Effector memory CD8-positive, alpha-beta T cell (primary cell): ENCODE results near the gene RAB6A.
"Not testable (repeated sequence)": the region's sequence is repeated elsewhere in the genome, so short reads cannot be mapped to it uniquely, and the experiment has no call there.

ENCODE experiments used
- ATAC-seq: fragments of 150-1000 bp; cut with Tn5 transposase; replicated peaks from 2 replicates; pipeline ENCODE4 v1.10.0; 2021; ENCODE audit warnings: mild to moderate bottlenecking, moderate library complexity
- DNase-seq, 3 experiments: peaks; one replicate each; pipeline ENCODE4 v3.0.0; 2021
- H3K27ac Mint-ChIP-seq, 2 donors: one replicate each; pipeline ENCODE4 v1.8.0; 2022; ENCODE audit warnings: mild to moderate bottlenecking in 2 of 2, mixed read lengths in 2 of 2, moderate library complexity in 2 of 2
- H3K27me3 Mint-ChIP-seq, 2 donors: one replicate each; pipeline ENCODE4 v1.8.0; 2022; ENCODE audit warnings: mixed read lengths in 2 of 2
- H3K36me3 Mint-ChIP-seq: one replicate; pipeline ENCODE4 v1.8.0; 2022; ENCODE audit warnings: mild to moderate bottlenecking, moderate library complexity, mixed read lengths; ENCODE audit not compliant: insufficient read depth
- H3K4me1 Mint-ChIP-seq, 2 donors: one replicate each; pipeline ENCODE4 v1.8.0; 2022; ENCODE audit warnings: low read depth in 2 of 2, mixed read lengths in 2 of 2
- H3K4me3 Mint-ChIP-seq, 2 donors: one replicate each; pipeline ENCODE4 v1.8.0; 2022; ENCODE audit warnings: mild to moderate bottlenecking in 2 of 2, mixed read lengths in 2 of 2, moderate library complexity in 2 of 2
- H3K9me3 Mint-ChIP-seq, 2 donors: one replicate each; pipeline ENCODE4 v1.8.0; 2022; ENCODE audit warnings: mixed read lengths in 2 of 2

The RAB6A gene

DNA sequence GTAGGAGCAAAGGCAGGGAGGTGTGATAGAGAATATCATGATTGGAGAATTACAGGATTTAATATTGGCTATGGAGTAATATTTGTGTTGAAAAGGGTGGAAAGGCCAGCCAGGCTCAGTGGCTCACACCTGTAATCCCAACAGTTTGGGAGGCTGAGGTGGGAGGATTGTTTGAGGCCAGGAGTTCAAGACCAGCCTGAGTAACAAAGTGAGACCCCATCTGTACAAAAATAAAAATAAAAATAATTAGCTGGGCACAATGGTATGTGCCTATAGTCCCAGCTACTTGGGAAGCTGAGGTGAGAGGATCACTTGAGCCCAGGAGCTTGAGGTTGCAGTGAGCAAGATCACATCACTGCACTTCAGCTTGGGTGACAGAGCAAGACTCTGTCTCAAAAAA, 24.6 kb upstream of the RAB6A start:
- H3K36me3 Mint-ChIP-seq, H3K27ac Mint-ChIP-seq, ATAC-seq, H3K4me1 Mint-ChIP-seq, H3K9me3 Mint-ChIP-seq, DNase-seq, H3K27me3 Mint-ChIP-seq: not testable (repeated sequence)
- peak overlapping the region in 1 of 2 donors; percentile 32 for H3K4me3 Mint-ChIP-seq

DNA sequence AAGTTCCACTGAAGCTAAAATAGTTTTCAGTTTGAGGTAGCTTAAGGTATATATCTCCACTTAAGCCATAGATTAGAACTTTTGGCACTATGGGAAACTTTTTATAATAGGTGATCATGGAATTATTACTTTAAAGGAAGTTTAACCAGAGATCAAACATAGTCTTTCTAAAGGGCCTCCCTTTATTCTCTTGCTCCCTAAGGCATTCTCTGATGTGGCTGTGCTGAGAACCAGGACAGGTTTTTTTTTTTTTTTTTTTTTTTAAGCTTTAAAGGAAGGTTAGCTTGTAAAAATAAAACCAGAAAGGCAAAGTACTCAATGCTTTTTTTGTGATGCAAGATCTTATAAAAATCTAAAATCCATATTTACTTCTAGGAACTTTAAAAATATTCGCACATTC, 23.9 kb upstream of the RAB6A start:
- Mint-ChIP-seq H3K4me3 (no peak overlapping the region), H3K4me1 (peaks cover 4 to 8% of the 10 kb centered on the region in 2 donors), H3K27me3 (peaks cover 0 to 8% of the 10 kb centered on the region in 2 donors), H3K9me3 (no peaks in the 10 kb centered on the region), H3K36me3 (peaks cover 7% of the 10 kb centered on the region), H3K27ac (no peak overlapping the region)
- DNase-seq (no peak), ATAC-seq (no peak)

DNA sequence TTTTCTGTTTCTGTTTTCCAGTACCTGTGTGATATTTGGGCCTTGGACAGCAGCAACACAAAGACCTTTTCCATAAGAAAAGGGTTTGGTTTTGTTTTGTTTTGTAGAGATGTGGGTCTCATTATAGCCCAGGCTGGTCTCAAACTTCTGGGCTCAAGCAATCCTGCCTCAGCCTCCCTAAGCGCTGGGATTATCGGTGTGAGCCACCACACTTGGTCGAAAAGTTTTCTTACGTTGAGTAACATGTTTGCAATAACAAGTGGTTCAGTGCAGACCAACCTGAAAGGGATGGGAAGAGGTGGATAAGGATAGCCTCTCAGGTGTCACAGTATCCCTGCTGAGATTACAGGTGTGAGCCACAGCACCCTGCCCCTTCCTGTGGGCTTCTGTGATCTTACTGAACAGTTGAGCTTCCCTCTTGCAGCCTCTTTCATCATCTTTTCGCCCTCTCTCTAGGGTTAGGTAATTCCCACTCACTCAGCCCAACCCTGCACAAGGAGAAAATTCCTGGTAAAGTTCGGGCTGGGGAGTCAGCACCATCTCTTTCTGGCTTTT, 23.3 kb upstream of the RAB6A start:
- H3K4me3 Mint-ChIP-seq = no peak overlapping the region
- DNase-seq = no peak
- peaks cover 10% of the 10 kb centered on the region for H3K36me3 Mint-ChIP-seq
- no peak overlapping the region for H3K27ac Mint-ChIP-seq
- no peak for ATAC-seq
- no peaks in the 10 kb centered on the region for H3K9me3 Mint-ChIP-seq
- H3K27me3 Mint-ChIP-seq = peaks cover 0 to 8% of the 10 kb centered on the region in 2 donors
- H3K4me1 Mint-ChIP-seq = peaks cover 4 to 5% of the 10 kb centered on the region in 2 donors

DNA sequence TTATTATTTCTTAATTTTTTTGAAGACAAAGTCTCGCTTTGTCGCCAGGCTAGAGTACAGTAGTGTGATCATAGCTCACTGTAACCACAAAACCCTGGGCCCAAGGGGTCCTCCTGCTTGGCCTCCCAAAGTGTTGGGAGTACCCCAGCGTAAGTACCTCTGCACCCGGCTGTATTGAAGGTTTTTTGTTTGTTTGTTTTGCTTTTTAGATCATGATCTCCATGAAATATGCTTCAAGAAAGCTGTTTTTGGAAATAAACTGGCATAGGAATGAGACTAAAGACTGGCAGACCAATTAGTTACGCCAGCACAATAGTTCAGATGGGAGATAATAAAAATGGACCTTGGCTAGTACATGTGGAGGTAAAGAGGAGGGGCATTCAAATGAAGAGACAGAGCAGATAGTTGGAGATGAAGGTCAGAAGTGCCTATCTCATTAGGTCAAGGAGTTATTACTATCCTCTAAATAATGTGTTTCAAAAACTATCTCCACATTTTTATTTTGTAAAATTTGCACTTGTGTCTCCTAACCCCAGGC, 22.7 kb upstream of the RAB6A start:
- ATAC-seq = no peak
- no peak overlapping the region for H3K4me3 Mint-ChIP-seq
- H3K9me3 Mint-ChIP-seq = no peaks in the 10 kb centered on the region
- H3K36me3 Mint-ChIP-seq = peaks cover 12% of the 10 kb centered on the region
- no peak overlapping the region for H3K27ac Mint-ChIP-seq
- no peak for DNase-seq
- H3K4me1 Mint-ChIP-seq = peaks cover 4 to 6% of the 10 kb centered on the region in 2 donors
- peaks cover 0 to 8% of the 10 kb centered on the region in 2 donors for H3K27me3 Mint-ChIP-seq

DNA sequence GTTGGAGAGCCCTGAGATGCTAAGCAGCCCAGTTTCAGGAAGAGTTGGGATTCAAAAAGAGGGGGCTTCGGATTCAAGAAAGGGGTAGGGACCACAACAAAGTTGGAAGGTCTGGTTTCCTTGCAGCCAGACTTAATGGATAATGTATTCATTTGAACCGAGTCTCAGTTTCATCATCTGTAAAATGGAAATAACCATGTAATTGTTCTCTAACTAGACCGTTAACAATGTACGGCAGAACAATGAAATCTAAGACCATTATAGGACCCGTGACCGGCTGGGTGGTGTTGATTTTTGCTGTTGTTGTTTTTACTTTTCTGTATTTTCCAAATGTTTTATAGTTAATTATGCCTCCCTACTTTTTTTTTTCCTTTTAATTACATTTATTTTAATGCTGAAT, 20.4 kb upstream of the RAB6A start:
- H3K9me3 Mint-ChIP-seq = no peaks in the 10 kb centered on the region
- peaks cover 5% of the 10 kb centered on the region for H3K36me3 Mint-ChIP-seq
- no peak overlapping the region for H3K27ac Mint-ChIP-seq
- ATAC-seq (no peak), DNase-seq (no peak)
- peaks cover 4% of the 10 kb centered on the region in 2 donors for H3K4me1 Mint-ChIP-seq
- H3K4me3 Mint-ChIP-seq = no peak overlapping the region
- H3K27me3 Mint-ChIP-seq = peaks cover 0 to 8% of the 10 kb centered on the region in 2 donors

DNA sequence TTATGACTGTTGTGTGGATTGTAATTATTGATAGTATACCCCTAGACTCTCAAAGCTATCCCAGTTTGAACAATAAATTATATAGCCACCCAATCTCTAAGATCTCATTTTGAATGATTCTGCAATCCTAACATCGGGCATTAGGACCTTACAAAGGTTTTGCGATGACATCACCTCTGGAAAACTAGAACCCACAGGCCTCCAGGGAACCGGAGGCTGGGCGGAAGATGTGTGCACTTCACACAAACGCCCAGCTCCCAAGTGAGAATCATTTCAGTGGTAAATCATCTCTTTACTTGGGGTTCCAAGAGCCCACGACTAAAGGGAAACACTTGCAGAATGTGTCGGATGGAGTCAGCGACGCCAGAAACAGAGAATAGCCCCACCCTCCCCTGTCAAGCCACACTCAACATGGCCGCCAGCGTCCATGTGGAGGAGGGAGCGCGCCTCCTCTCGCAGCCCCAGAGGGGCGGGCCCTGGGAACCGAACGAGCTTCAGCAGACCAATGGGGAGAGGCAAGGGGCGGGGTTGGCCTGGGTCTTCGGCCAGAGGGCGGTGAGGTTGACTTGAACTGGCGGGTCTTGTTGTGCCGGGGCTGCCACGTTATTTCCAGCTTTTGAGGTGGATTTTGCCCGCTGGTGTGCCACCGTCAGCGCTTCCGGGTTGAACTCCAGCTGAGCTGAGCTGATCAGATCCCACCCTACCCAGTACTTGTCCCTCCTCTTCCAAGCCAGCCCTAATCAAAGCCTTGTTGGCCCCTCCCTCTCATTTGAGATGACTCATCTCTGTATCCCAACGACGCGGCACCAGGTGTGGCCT, 18.4 kb upstream of the RAB6A start:
- DNase-seq (peak; percentile 96 to 97 (median 96)), ATAC-seq (peak; percentile 97)
- peak overlapping the region; percentile 76 to 97 for H3K27ac Mint-ChIP-seq
- H3K4me1 Mint-ChIP-seq = peaks cover 4% of the 10 kb centered on the region in 2 donors
- no peaks in the 10 kb centered on the region for H3K27me3 Mint-ChIP-seq
- no peaks in the 10 kb centered on the region for H3K9me3 Mint-ChIP-seq
- peak overlapping the region; percentile 90 to 93 for H3K4me3 Mint-ChIP-seq
- peaks cover 5% of the 10 kb centered on the region for H3K36me3 Mint-ChIP-seq

DNA sequence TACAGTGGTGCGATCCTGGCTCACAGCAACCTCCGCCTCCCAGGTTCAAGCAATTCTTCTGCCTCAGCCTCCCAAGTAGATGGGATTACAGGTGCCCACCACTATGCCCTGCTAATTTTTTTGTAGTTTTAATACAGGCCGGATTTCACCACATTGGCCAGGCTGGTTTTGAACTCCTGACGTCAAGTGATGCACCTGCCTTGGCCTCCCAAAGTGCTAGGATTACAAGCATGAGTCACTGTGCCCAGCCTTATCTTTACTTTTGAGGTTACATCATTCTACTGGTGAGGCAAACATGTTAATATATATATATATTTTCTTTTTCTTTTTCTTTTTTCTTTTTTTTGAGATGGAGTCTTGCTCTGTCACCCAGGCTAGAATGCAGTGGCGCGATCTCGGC, 9.9 kb upstream of the RAB6A start:
- H3K4me3 Mint-ChIP-seq, DNase-seq, ATAC-seq: not testable (repeated sequence)

DNA sequence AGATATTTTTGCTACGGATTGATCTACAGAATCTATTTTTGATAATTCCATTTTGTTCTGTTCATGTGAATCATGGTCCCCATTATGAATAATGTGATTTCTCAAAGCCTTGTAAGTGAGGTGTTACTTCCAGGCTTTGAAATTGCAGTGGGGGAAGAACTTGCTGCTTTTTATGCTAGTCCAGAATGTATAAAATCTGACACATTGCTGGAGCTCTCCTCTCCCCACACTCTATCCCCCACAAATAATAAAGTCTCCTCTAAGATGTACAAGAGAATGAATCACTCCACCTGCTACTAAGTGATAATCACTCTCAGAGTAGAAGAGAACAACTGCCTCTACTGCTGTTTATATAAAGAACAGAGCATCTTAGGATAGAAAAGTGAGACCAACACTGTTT, 5.9 kb upstream of the RAB6A start:
- Mint-ChIP-seq H3K9me3 (no peaks in the 10 kb centered on the region), H3K4me3 (no peak overlapping the region), H3K4me1 (no peaks in the 10 kb centered on the region), H3K27ac (no peak overlapping the region), H3K36me3 (peaks cover 3% of the 10 kb centered on the region), H3K27me3 (peaks cover 17 to 42% of the 10 kb centered on the region in 2 donors)
- DNase-seq (no peak), ATAC-seq (no peak)

More for the DNA sequence above, 9.9 kb upstream of the RAB6A start:
- not testable (repeated sequence) for H3K9me3 Mint-ChIP-seq, H3K27ac Mint-ChIP-seq, H3K4me1 Mint-ChIP-seq, H3K36me3 Mint-ChIP-seq
- peaks cover 26 to 40% of the 10 kb centered on the region in 2 donors for H3K27me3 Mint-ChIP-seq

DNA sequence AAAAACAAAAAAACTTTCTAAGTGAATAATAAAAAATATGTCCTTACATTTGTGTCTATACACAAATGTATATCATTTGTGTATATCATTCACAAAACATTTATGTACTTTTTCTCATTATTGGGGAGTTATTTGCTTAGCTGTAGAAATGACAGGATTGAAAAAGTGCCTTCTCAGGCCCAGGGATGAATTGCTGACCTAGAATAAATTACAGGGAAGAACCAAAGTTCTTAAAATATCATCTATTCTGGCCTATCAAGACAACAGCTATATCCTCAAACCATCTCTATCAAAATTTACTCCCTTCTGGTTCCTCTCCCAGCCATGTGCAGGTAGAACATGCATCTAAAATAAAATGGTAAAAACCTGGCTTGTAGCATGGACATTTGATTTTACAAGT, 1.9 kb upstream of the RAB6A start:
- no peak for DNase-seq
- peaks cover 12% of the 10 kb centered on the region for H3K36me3 Mint-ChIP-seq
- H3K4me3 Mint-ChIP-seq = no peak overlapping the region
- no peaks in the 10 kb centered on the region for H3K9me3 Mint-ChIP-seq
- H3K4me1 Mint-ChIP-seq = peaks cover 20 to 29% of the 10 kb centered on the region in 2 donors
- H3K27me3 Mint-ChIP-seq = peaks cover 17 to 29% of the 10 kb centered on the region in 2 donors
- no peak for ATAC-seq
- H3K27ac Mint-ChIP-seq = no peak overlapping the region

DNA sequence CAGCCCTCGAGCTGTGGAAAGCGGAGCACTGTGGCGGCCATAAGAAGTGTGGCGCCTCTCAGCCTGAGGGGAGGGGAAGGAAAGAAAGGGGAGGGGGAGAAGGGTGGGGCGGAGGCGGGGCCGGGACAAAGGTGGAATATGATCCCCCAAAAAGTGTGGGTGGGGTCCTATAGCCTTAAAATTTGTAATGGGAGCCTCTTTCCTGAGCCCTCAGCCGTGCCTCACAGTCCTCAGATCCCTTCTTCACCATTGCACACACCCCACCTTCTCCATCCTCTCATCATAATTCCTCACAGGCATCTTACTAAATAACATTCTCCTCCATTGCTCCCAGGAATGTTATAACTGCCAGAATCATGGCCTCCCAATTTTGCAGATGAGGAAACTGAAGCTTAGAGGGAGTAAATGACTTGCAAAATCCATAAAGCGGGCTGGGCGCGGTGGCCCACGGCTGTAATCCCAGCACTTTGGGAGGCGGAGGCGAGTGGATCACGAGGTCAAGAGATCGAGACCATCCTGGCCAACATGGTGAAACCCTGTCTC, 600 bp upstream of the RAB6A start:
- peak; percentile 2 for ATAC-seq
- Mint-ChIP-seq H3K4me3 (peak overlapping the region; percentile 94 to 97), H3K27me3 (peaks cover 5 to 16% of the 10 kb centered on the region in 2 donors), H3K27ac (peak overlapping the region; percentile 87 to 90), H3K36me3 (peaks cover 16% of the 10 kb centered on the region), H3K9me3 (no peaks in the 10 kb centered on the region), H3K4me1 (peaks cover 26 to 34% of the 10 kb centered on the region in 2 donors)
- DNase-seq = no peak

DNA sequence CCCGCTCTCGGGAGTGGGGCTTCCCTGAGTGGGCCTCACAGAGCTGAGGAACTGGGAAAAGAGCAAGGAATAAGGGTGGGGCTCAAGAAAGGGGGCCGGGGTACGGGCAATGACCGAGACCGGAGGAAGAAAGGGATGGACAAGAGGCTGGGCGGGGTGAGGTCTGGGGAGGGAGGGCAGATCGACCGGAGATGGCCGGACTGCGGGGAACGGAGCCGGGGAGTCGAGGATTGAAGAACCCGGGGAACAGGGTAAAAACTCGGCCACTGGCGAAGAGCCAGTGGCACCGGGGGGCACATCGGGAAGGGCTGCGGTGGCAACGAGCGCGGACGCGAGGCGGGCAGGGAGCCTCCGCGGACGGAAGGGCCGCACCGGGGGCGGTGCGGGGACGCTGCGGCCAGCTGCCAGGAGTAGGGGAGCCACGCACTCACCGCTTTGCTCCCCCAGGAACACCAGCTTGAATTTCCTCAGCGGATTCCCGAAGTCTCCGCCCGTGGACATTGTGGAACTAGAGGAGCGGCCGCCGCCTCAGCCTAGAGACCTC, 667 bp downstream of the RAB6A start:
- Mint-ChIP-seq H3K27me3 (peaks cover 0 to 3% of the 10 kb centered on the region in 2 donors), H3K9me3 (no peaks in the 10 kb centered on the region), H3K4me3 (peak overlapping the region; percentile 94 to 97), H3K27ac (peak overlapping the region; percentile 87 to 90), H3K36me3 (peaks cover 20% of the 10 kb centered on the region), H3K4me1 (peaks cover 29 to 40% of the 10 kb centered on the region in 2 donors)
- DNase-seq (no peak), ATAC-seq (no peak)

DNA sequence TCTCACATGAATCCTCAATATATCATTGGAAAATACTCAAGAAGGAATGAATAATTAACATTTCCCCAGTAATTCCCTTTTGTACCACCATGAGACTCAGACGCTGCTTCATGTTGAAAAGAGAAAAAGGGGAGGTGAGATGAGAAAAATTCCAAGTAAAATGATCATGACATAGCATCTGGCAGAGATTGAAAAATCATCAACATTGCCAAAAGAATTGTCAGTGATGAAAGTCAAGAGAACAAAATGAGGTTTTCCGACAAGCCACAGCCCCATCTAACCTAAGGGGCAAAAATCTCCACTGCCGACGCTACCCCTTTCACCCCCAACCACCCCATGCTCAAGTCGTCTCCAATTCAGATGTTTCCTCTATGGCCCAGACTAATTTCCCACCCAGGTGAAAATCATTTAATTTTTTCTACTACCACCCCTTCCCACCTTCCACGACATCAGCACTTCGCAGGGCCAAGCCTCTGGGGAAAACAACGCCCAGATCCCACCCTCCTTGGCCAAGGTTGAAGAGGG, 1.2 kb downstream of the RAB6A start:
- ATAC-seq (no peak), DNase-seq (no peak)
- peak overlapping the region; percentile 94 to 97 for H3K4me3 Mint-ChIP-seq
- no peaks in the 10 kb centered on the region for H3K27me3 Mint-ChIP-seq
- peak overlapping the region; percentile 87 to 90 for H3K27ac Mint-ChIP-seq
- H3K9me3 Mint-ChIP-seq = no peaks in the 10 kb centered on the region
- H3K36me3 Mint-ChIP-seq = peaks cover 20% of the 10 kb centered on the region
- H3K4me1 Mint-ChIP-seq = peaks cover 29 to 40% of the 10 kb centered on the region in 2 donors

DNA sequence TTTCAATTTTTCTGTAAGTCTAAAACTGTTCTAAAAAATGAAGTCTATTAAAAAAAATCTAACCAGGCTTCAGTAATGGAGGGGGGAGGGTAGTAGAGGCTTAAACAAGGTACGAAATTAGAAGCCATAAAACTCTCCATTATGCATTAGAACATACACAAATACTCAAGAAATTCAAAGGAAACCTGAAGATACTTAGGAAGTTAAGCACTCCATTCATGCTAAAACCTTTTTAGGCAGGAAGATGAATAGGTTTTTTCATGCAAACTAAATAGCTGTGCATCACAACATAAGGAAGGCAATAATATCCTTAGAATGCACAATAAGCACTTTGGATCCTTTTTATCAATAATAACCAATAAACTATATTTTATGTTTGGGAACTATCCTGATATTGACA, 2.4 kb downstream of the RAB6A start:
- Mint-ChIP-seq H3K27ac (no peak overlapping the region), H3K9me3 (no peaks in the 10 kb centered on the region), H3K36me3 (peaks cover 20% of the 10 kb centered on the region), H3K27me3 (no peaks in the 10 kb centered on the region), H3K4me3 (peak overlapping the region; percentile 94 to 97), H3K4me1 (peaks cover 29 to 46% of the 10 kb centered on the region in 2 donors)
- no peak for ATAC-seq
- DNase-seq = no peak
